ENCODE results near the gene SAMD4A.
"Not testable (repeated sequence)": the region's sequence is repeated elsewhere in the genome, so short reads cannot be mapped to it uniquely, and the experiment has no call there.

SAMD4A gene

GRCh38 chr14:54597795-54598443 is 31.0 kb downstream of the SAMD4A start:
- DNase-seq, result no peak

- DNase-seq, result no peak
These were observed 33.2 kb downstream of the SAMD4A start for GRCh38 chr14:54599966-54600716.

GRCh38 chr14:54600717-54601109 is 33.8 kb downstream of the SAMD4A start:
- no peak for DNase-seq

- no peak for DNase-seq
These were observed 36.4 kb downstream of the SAMD4A start for GRCh38 chr14:54603362-54603761.

- DNase-seq, result no peak
These were observed 39.2 kb downstream of the SAMD4A start for GRCh38 chr14:54606178-54606577.

GRCh38 chr14:54606631-54607133 is 39.8 kb downstream of the SAMD4A start:
- no peak for DNase-seq

GRCh38 chr14:54609576-54609975 is 42.6 kb downstream of the SAMD4A start:
- no peak for DNase-seq

GRCh38 chr14:54610051-54610977 is 43.4 kb downstream of the SAMD4A start:
- no peak for DNase-seq

- DNase-seq, result no peak
These were observed 47.4 kb downstream of the SAMD4A start for GRCh38 chr14:54614296-54614695.

- DNase-seq, result no peak
These were observed 50.5 kb downstream of the SAMD4A start for GRCh38 chr14:54617467-54617866.

- DNase-seq, result no peak
These were observed 54.8 kb downstream of the SAMD4A start for GRCh38 chr14:54621686-54622085.

GRCh38 chr14:54622192-54622958 is 55.4 kb downstream of the SAMD4A start:
- no peak for DNase-seq

- DNase-seq, result no peak
These were observed 56.5 kb downstream of the SAMD4A start for GRCh38 chr14:54623279-54624004.

- DNase-seq, result not testable (repeated sequence)
These were observed 57.1 kb downstream of the SAMD4A start for GRCh38 chr14:54624005-54624358.

GRCh38 chr14:54625112-54625511 is 58.2 kb downstream of the SAMD4A start:
- no peak for DNase-seq

GRCh38 chr14:54627219-54627539 is 60.3 kb downstream of the SAMD4A start:
- no peak for DNase-seq

GRCh38 chr14:54627540-54628363 is 60.8 kb downstream of the SAMD4A start:
- DNase-seq, result no peak

- DNase-seq, result no peak
These were observed 62.3 kb downstream of the SAMD4A start for GRCh38 chr14:54629183-54629582.

- no peak for DNase-seq
These were observed 62.9 kb downstream of the SAMD4A start for GRCh38 chr14:54629635-54630360.

GRCh38 chr14:54631016-54631415 is 64.1 kb downstream of the SAMD4A start:
- DNase-seq, result no peak
